Ammon's horn (tissue), 1 donor: ENCODE measurements around the gene SRM.
"Not testable (repeated sequence)": the region's sequence is repeated elsewhere in the genome, so short reads cannot be mapped to it uniquely, and the experiment has no call there.

Source experiments
- DNase-seq: peaks from one replicate; pipeline ENCODE4 v3.0.0-alpha.2; 2016; ENCODE audit warnings: low spot score

SRM gene

DNA sequence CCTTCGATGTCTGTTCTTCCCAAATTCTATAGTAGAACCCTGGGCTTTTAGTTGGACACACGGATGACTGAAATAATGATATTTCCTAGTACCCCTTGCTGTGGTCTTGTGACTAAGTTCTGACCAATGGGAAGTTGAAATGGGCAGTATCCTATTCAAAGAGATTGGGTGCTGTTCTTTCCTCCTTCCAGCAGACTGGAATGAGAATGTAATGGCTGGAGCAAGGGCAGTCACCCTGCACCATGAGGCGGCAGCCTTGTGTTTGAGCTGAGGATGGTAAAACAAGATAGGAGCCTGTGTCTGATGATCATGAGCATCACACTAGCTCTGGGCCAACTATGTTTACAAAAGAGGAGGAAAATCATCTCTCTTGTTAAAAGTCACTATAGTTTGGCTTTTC is 5.1 kb upstream of the SRM start:
- no peak for DNase-seq

- not testable (repeated sequence) for DNase-seq
Measured at GRCh38 chr1:11063937-11064537, 4.2 kb upstream of the SRM start.

GRCh38 chr1:11062965-11063401 is 3.2 kb upstream of the SRM start:
- no peak for DNase-seq

DNA sequence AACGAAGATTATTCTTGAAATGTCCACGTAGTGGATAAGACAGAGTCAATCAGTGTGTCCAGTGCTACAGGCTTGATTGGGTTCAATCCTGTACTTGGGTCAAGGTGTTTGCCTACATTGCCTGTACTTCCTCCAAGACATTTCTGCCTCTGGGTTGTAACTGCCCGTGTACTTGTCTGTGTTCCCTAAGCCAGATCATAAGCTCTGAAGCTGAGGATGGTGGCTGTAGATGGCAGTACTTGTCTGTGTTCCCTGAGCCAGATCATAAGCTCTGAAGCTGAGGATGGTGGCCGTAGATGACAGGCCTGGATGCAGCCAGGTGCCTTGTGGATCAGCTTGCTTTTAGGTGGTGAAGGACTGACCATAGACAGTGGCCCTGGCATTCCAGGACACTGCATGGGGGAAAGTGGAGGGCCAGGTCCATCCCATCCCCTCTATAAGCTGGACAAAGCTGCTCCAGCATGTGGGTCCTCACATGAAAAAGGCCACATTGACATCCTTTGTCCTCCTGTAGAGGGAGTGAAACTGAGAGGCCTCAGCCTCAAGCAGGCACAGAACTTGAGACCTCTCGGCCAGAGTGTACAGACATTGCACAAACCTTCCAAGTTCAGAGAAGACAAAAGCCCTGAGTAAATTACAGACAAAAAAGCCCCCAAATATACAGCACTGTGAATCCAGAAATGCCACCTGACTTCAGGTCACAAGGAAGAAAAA is 2.0 kb upstream of the SRM start:
- DNase-seq: no peak

DNA sequence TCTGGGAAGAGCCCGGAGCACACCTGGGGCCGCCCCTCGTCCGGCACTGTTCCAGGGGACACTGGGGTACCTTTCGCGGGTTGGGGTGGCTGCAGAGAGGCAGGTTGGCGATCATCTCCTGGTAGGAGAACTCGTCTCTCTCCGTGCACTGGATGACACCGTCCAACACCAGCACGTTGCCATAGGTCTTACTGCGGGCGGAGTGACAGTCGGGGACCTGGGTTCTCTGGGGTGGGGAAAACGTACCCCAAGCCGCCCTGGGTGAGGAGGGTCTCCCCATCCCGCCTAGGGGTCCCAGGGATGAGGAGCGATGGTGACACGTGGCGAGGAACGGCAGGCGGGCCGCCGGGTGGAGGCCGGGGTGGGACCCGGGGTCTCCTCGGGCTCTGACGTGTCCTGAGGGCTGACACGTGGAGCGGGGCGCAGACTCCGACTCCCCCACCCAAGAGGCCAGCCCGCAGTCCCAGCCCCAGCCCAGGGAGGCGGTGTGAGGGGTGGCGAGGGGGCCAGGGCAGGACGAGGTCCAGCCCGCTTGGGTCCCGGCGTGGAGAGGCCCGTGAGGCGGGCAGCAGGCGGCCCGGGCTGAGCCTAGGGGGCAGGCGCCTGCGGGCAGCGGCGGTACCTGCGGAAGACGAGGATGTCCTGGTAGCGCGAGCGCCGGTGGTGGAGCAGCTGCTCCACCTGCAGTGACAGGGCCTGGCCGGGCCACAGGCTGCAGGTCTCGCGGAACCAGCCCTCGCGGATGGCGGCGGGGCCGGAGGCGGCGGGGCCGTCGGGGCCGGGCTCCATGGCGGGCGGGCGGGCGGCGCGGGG is 457 bp downstream of the SRM start:
- DNase-seq: no peak

- DNase-seq: no peak
Measured at GRCh38 chr1:11058595-11059154, 1.1 kb downstream of the SRM start.

- no peak for DNase-seq
Measured at GRCh38 chr1:11058026-11058425, 1.8 kb downstream of the SRM start.

DNA sequence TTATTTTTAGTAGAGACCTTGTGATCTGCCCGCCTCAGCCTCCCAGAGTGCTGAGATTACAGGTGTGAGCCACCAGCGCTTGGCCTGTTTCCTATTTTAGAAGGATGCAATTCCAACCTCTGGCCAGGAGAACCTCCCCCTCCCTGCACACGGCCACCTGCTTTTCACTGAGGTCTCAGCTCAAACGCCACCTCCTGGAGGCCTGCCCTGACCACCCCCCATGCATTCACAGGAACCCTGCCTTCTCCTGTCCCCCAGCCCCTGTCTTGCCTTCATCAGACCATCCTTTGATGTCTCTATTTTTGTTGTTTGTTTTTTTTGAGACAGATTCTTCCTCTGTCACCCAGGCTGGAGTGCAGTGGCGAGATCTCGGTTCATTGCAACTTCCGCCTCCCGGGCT is 2.3 kb downstream of the SRM start:
- DNase-seq: no peak

DNA sequence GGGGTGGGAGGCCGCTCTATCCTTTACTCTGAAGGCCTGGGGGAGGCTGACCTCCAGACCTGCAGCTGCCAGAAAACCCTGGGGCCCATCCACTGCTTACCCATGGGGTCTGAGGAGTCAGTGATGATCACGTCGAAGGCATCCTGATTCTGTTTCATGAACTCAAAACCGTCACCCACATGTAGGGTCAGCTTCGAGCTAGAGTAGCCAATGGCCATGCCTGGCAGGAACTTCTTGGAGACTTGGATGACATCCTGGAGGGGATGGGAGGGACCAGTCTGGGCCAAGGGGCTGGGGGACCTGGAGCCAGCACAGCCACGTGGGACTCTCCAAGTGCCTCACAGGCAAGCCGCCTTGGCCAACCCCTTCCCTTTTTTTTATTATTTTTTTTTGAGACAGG is 3.3 kb downstream of the SRM start:
- DNase-seq: no peak

GRCh38 chr1:11055676-11056075 is 4.1 kb downstream of the SRM start:
- DNase-seq: no peak

- no peak for DNase-seq
Measured at GRCh38 chr1:11054666-11055065, 5.2 kb downstream of the SRM start.

DNA sequence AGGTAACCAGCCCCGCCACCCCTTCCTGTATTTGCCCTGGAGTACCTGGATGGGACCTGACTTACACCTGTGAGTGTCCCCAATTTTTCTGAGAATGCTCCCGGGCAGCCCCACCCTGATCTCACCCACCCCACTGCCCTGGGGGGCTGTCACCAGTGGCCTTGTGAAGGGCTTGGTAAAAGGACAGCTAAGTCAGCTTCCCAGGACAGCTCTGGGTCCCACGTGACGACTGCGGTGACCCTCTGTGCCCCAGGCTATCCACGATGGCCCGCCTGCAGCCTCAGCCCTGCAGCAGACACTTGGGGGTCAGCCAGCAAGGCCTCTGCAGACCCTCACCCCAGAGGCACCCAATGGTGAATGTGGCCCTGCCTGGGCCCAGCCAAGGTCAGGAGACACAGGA is 5.6 kb downstream of the SRM start:
- DNase-seq: no peak

GRCh38 chr1:11053758-11054137 is 6.1 kb downstream of the SRM start:
- DNase-seq: no peak

DNA sequence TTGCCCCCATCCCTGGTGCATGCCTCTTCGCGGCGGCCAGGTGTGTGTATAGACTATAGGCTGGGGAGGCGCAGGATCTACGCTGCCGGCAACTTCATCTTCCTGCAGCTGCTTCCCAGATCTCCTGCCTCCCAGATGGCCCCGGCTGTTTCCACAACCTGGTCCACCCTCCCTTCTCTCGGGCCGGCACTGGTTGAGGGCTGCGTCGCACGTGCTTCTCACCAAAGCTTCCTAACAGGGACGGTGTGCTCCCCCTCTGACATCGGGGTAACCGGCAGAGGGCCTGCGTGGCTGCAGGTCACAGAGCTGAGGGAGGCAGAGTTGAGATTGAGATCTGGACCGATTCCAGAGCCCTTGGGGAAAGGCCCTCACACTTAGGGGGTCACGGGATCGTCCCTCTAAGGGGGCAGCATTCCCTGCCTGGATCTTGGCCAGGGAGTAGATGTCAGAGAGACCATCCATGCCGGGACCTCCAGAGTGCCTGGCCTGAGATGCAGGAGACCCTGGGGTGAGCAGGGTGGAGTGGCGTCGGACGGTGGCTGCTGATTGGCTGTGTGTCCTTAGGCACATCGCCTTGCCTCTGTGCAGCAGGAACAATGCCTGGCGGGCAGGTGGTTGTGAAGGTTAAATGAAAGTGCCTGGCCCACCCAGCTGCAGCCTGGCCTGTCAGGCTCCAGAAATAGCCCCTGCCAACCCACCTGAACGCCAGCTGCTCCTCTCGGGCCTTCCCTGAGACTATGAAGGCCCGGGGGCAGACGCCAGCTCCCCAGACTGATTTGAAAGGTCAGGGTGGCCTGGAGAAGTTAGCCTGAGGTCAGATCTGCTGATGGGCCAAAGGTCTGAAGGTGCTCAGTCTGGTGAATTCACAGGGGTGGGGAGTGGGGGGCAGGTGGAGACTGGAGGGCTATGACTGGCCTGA is 6.7 kb downstream of the SRM start:
- no peak for DNase-seq

GRCh38 chr1:11051781-11052511 is 7.9 kb downstream of the SRM start:
- DNase-seq: no peak

DNA sequence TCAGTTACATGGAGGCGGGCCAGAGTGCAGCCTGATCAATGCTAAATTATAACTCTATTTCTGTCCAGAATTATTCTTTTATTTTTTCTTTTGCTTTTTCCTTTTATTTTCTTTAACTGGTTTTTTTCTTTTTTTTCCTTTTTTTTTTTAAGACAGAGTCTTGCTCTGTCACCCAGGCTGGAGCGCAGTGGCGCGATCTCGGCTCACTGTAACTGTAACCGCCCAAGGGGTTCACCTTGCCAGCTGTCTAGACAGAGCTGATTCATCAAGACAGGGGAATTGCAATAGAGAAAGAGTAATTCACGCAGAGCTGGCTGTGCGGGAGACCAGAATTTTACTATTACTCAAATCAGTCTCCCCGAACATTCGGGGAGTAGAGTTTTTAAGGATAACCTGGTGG is 8.7 kb downstream of the SRM start:
- not testable (repeated sequence) for DNase-seq

DNA sequence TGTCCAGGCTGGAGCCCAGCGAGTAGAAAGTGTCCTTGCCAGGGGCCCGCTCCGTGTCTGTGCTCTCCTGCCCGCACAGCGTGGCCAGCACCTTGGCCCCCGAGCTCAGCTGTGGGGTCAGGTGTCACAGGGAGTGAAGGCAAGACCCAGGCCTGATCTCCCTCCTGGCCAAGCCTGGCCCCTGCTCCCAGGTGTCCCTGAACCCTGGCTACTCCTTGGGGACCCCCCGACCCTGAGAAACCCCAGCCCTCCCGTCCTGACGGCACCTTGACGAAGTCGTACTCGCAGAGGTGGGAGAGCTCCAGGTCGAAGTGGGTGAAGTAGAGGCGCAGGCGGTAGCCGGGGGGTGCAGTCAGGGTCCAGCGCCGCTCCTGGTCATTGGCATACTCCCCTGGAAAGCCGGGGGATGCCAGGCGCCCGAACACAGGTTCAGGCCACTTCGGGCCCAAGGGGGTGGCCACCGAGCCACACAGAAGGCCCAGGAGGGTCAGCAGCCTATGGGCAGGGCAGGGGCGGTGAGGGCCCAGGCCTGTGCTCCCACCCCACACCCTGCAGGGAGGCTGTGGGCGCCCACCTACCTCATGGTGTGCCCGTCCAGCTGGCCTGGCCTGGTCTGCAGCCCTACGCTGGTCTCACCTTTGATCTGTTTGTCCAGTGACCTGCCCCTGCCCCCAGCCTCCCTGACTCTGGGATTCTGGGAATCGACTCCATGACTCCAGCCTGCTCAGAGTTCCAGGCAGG is 13.0 kb downstream of the SRM start, which contains the start of gene MASP2:
Gene MASP2, minus strand, starts transcription at position 615 of the 741 bp plus-strand sequence. Its CDS starts 32 bp downstream, at position 583.
- DNase-seq: no peak

DNA sequence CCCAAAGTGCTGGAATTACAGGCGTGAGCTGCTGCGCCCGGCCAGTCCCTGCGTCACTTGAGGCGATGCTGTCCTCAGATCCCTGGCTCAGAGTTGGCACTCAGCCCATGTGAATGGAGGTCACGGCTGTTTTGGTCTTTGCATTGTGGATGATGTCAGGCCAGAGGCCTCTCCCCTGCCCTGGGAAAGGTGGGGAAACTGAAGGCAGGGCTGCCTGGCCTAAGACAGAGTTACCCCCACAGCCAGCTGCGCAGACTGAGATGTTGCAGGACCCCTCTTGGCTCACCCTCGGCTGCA is 13.6 kb downstream of the SRM start:
- no peak for DNase-seq

DNA sequence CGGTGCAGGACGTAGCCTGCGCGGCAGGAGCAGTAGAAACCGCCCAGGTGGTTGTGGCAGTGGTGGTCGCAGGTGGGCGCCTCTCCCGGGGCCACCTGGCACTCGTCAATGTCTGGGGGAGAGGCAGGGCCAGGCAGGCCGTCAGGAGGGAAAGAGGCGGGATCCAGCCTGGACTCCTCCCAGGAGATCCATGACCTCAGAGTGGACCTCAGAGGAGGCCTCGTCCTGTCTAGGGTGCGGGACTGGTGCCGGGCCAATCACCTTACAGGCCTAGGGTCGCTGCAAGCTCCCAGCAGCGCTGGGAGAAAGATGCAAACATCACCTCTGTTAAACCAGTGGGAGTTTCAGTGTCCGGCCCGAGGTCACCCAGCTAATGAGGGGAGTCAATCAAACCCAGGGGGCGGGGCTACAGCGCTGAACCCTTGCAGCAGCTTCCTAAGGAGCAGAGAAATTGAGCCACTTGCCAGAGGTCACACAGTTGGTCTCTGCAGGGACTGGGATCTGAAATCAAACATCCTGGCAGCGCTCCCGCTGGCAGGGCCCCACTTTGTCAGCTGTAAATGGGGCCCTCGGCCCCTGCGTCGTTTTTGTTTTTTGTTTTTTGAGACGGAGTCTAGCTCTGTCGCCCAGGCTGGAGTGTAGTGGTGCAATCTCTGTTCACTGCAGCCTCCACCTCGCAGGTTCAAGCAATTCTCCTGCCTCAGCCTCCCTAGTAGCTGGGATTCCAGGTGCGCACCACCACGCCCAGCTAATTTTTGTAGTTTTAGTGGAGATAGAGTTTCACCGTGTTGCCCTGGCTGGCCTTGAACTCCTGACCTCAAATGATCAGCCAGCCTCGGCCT is 14.2 kb downstream of the SRM start:
- DNase-seq: no peak
